ENCODE data around the gene ATP6V1F. TPM values are rescaled to one million over a fixed set of nuclear protein-coding genes. Genes with fewer than 3 reads are reported as not detected.

ATP6V1F gene
- total RNA-seq, 1 donor from 2014 or later = 123 TPM

GRCh38 chr7:128843938-128844621, 18.6 kb upstream of the ATP6V1F start:
- Mint-ChIP-seq H3K4me3 (no peak overlapping the region), H3K27me3 (ENCODE audit: low read depth) (no peaks in the 10 kb centered on the region)

GRCh38 chr7:128844777-128845311, 17.8 kb upstream of the ATP6V1F start:
- H3K27ac Mint-ChIP-seq = no peak overlapping the region
- H3K4me3 Mint-ChIP-seq = no peak overlapping the region

More at GRCh38 chr7:128843938-128844621, 18.6 kb upstream of the ATP6V1F start:
- Mint-ChIP-seq H3K36me3 (peaks cover 27% of the 10 kb centered on the region), H3K9me3 (no peaks in the 10 kb centered on the region), H3K27ac (no peak overlapping the region), H3K4me1 (no peaks in the 10 kb centered on the region)
- DNase-seq (ENCODE audit: low spot score in 2 of 2, unreplicated experiment in 2 of 2) = no peak
- no peak for TF ChIP-seq CTCF (IDR thresholded peaks at IDR 0.05; ENCODE audit: unreplicated experiment)

GRCh38 chr7:128845475-128845874, 17.2 kb upstream of the ATP6V1F start:
- H3K27me3 Mint-ChIP-seq (ENCODE audit: low read depth) = no peaks in the 10 kb centered on the region
- H3K9me3 Mint-ChIP-seq = no peaks in the 10 kb centered on the region
- no peak overlapping the region for H3K27ac Mint-ChIP-seq
- no peak for DNase-seq (ENCODE audit: low spot score in 2 of 2, unreplicated experiment in 2 of 2)
- no peaks in the 10 kb centered on the region for H3K4me1 Mint-ChIP-seq
- H3K36me3 Mint-ChIP-seq = peaks cover 30% of the 10 kb centered on the region
- no peak overlapping the region for H3K4me3 Mint-ChIP-seq
- no peak for TF ChIP-seq CTCF (IDR thresholded peaks at IDR 0.05; ENCODE audit: unreplicated experiment)

More at GRCh38 chr7:128844777-128845311, 17.8 kb upstream of the ATP6V1F start:
- Mint-ChIP-seq H3K27me3 (ENCODE audit: low read depth) (no peaks in the 10 kb centered on the region), H3K9me3 (no peaks in the 10 kb centered on the region), H3K4me1 (no peaks in the 10 kb centered on the region), H3K36me3 (peaks cover 25% of the 10 kb centered on the region)
- no peak for DNase-seq (ENCODE audit: low spot score in 2 of 2, unreplicated experiment in 2 of 2)
- TF ChIP-seq CTCF (IDR thresholded peaks at IDR 0.05; ENCODE audit: unreplicated experiment) = no peak

- Mint-ChIP-seq H3K36me3 (peaks cover 30% of the 10 kb centered on the region), H3K27ac (no peak overlapping the region), H3K4me3 (no peak overlapping the region), H3K9me3 (no peaks in the 10 kb centered on the region), H3K4me1 (no peaks in the 10 kb centered on the region), H3K27me3 (ENCODE audit: low read depth) (no peaks in the 10 kb centered on the region)
- TF ChIP-seq CTCF (IDR thresholded peaks at IDR 0.05; ENCODE audit: unreplicated experiment) = no peak
- no peak for DNase-seq (ENCODE audit: low spot score in 2 of 2, unreplicated experiment in 2 of 2)
Measured at GRCh38 chr7:128845987-128846386, 16.7 kb upstream of the ATP6V1F start.

- H3K36me3 Mint-ChIP-seq = peaks cover 30% of the 10 kb centered on the region
- H3K27me3 Mint-ChIP-seq (ENCODE audit: low read depth) = no peaks in the 10 kb centered on the region
- no peak for DNase-seq (ENCODE audit: low spot score in 2 of 2, unreplicated experiment in 2 of 2)
- no peak for TF ChIP-seq CTCF (IDR thresholded peaks at IDR 0.05; ENCODE audit: unreplicated experiment)
- H3K27ac Mint-ChIP-seq = no peak overlapping the region
- no peaks in the 10 kb centered on the region for H3K4me1 Mint-ChIP-seq
- no peaks in the 10 kb centered on the region for H3K9me3 Mint-ChIP-seq
- H3K4me3 Mint-ChIP-seq = no peak overlapping the region
Measured at GRCh38 chr7:128846781-128847444, 15.7 kb upstream of the ATP6V1F start.
